LoVo (cell line): ENCODE measurements around the gene RNF144A.
A peak's percentile ranks its signal among the peaks of the same experiment; 100 is the strongest.

Experiments used
- DNase-seq: peaks from one replicate; pipeline ENCODE4 v3.0.0-alpha.2; 2016; ENCODE audit warnings: low spot score

RNF144A gene

DNA sequence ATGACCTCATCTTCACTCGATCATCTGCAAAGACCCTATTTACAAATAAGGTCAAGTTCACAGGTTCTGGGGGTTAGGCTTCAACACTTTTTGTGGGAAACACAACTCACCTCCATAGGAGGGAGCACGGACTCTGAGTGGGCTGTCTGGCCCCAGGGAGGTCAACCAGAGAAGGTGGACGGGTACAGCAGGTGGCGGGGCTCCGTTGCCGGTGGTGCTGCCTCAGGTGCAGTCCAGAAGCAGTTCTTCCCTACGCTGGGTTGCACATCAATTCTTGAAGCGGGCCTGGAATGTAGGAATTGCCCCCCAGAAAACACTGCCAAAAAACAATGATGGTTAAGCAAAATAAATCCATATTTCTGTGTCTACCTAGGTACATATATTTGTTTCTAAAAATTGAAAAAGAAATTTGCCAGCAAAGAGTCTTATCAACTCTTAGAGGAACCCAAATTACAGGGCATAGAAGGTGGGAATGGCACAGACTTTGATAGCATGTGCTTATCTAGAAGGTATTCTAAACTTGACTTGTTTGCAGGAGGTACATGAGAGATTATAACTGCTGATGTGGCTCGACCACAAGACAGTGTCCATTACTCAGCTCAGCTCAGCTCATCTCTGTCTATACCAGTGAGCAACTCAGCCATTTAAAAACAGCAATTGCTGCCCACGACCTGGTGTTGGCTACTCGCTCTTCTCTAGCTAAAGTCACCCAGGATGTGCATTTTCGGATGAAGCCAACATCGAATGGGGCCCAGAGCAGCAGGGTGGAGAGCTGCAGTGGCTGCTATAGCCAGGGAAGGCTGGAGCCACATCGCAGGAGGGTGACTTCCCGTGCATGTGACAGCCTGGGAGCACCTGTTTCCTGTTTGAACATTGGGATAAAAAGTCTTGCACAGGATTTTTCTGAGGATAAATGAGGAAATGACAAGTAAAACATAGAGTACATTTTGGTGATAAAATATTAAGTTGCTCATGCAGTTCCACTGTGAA, 128.7 kb downstream of the RNF144A start:
- no peak for DNase-seq

DNA sequence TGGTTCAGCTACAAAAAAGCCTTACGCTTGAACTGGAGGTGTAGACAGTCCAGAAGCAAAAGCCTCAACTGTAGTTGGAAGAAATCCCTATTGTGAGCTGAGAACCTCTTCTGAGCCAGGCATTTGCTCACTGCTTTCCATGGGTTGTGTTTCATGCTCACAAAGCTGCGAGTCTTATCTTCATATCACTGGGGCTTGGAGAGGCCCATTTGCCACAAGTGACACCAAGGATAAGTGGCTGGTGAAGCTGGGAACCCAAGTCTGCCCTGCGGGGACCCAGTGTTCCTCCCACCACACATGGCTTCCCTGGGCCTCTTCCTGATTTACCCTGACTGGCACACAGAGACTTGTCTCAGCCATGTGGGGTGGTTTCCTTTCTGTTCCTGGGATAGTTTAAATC, 130.4 kb downstream of the RNF144A start:
- DNase-seq = no peak

DNA sequence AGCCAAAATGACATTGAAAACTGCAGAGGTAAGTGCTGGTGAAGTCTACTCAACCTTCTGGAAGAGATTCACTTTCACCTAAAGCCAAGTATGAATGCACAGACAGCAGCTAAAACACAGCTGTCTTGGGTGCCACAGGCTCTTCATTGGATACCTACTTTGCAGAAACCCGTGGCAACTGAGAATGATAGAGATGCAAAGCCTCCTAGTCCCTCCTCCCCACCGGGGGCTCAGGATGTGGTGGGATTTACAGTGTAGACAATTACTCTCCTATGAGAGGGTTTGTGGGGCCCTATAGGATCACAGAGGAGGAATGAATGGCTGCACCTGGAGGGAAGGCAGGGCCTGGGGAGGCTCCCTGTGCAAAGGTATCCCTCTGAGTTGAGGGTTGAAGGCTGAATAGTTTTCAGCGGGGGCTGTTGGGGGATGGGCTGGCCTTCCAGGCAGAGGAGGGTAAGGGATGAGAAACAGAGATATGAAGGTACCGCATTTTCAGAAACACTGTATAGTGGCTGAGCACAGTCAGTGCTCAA, 131.6 kb downstream of the RNF144A start:
- DNase-seq = no peak

DNA sequence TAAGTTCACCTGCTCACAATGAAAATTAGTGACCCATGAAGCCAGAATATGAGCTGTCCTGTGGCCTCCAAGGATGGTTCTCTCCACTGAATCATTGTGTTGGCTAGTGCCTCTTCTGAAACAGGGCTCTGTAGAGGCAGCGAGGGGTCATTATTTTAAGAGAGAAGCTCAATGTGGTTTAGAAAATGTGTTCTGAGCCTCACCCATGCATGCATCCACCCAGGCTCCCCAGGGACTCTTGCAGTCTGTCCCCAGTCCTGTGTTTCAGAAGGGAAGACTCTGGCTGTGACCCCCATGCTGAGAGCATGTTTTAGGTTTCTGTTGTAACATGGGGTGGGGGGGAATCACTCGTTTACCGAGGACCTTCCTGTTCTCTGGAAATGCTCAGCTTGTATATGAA, 135.2 kb downstream of the RNF144A start:
- no peak for DNase-seq

DNA sequence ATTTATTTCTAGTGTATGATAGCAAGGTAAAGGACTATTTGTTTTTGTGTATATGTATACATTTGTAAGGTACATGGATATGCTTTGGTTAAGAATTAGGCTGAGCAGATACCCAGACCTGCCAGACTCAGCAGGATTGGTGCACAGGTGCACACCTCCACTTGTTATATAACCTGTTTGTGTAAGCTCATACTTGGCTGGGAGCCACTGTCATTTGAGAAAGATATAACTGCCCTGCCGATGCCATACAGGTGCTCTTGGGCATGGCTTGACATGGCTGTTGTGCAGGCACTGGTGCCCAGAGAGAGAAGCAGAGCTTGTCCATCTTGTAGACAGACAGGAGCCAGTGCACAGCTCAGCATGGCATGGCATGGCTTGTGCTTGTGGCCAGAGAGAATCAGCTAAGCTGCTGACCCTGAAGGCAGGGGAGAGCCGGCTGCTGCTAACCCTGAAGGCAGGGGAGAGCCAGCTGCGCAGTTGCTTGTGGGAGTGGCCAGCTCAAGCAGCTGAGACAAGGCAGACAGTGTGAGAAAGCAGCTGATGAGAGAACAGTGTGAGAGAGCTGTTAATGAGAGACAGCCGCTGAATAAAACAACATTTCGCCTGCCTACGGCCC, 136.5 kb downstream of the RNF144A start:
- DNase-seq = no peak

DNA sequence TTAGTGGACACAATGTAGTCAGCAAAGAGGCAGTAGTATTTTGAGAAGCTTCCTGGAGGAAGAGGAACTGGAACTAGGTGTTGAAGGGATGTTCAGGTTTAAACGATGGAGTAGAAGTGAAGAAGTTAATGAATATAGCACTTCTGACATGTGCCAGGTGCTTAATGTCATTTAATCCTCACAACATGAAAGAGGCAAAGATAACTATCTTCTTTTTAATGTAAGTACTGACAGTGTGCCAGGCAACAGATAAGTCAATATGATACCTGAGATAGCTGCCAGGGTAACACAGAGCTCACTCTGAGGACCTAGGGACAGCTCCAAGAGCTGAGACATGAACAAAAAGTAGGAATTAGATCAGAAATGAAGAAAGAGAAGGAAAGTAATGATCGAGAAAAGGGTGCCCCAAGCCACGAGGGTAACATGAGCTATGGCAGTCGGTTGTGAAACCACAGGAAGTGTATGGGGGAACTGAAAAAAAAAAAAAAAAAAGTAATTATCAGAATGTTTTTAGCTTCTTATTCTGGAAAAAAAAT, 140.7 kb downstream of the RNF144A start:
- no peak for DNase-seq

DNA sequence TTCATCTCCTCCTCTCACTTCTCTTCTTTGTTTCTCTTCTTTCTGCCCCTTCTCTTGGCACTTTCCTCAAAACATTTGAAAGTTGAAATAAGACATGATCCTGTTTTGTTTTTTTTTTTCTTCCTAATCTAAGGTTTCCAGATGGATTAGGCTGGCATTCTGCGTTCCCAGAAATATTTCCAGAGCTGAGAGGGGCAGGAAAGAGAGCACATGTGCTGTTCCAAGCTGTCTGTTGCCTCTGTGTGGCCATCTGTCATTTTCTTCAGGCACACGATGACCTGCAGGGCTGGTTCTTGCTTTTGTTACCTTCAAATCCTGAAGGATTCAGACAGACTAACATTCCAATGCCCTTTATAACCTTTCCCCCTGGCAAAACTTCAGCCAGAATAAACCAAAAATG, 142.9 kb downstream of the RNF144A start:
- DNase-seq = no peak

DNA sequence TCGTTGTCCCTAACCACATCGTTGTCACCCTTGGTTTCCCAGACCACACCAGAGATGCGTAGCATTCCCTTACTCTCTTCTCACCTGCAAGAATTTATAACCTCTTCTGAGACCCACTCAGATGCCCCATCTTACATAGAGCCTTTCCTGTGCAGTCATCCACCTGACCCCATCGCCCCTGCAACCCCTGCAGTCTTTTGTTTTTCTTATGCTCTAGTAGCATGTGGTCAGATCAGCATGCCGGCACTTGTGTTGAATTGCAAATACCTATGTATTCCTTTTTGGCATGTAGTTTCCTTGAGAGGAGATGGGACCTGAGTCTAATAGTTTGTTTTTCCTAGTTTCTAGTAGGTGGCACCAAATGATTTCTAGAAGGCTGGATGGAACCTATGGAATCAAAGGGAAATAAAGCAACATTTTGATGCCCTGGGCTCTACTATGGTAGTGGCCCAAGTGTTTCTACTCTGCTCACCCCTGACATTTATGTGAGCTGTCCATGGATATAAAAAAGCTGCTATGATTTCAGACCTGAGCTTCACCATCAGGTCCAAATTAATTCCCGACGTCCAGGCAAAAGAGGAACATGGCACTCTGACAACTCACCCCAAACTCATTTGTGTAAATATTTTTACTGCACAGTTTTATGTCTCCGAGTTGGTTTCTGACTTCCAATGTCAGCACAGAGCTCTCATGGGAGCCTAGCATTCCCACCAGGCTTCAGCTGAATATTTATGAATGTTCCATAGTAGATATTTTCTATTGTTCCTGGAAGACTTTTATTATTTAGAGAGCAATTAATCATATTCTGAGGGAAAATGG, 143.6 kb downstream of the RNF144A start:
- DNase-seq = no peak

DNA sequence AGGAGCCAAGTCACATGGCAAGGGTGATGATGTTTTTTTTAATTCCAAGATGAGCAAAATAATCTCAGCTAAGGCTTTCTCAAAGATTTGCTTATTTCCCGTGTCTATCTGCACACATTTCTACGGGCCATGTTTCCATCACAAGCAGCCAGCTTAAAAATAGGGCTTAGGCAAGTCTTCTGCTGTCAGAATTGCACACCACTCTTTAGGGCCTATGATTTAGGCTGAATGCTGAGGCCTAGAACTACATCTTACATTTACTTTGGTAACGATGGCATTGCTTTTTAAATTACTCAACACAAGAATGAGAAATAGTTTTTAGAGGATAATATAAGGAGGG, 144.2 kb downstream of the RNF144A start:
- DNase-seq = no peak

DNA sequence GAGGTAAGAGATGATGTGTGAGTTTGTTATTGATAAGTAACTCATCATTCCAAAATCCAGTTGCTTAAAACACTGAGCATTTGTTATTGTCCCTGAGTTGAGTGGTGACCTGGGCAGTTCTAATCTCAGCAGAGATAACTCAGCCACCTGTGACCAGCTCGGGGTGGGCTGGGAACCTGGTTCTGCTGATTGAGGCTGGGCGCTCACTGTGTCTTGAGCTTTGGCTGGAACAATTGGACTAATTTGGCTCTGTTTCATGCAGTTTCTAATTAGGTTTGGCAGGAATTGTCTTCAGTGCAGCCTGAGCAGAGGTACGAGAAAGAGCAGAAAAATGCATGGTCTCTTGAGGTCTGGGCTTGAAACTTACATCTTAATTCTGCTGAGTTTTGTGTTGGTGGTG, 144.7 kb downstream of the RNF144A start:
- DNase-seq = no peak

DNA sequence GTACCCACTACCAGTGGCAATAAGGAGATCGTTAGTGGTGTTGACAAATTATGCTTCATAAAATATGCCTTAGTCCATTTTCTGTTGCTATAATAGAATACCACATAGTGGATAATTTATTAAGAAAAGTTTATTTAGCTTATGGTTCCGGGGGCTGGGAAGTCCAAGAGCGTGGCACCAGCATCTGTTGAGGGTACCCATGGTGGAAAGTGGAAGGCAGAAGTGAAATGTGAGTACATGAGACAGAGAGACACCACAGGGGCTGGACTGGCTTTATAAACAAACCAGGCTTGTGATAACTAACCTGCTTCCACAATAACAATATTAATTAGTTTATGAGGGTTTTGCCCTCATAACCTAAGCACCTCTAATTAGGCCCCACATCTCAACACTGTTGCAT, 146.6 kb downstream of the RNF144A start:
- no peak for DNase-seq

DNA sequence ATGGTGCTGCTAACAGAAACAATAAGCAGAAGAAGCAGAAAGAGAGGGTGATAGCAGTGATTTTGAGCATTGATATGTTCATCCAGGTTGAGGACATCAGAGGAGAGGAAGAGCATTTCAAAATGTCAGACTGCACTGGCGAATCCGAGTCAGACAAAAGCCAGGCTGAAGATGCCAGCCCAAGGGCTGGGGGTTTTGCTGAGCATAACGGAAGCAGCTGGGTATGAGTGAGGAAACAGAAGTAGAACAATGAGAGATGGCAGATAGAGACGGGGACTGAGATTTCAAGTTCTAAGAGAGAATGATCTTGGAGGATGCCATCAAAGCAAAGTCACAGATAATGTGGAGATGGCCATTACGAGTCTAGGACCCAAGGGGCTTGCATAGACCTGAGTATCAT, 151.2 kb downstream of the RNF144A start:
- DNase-seq = no peak

DNA sequence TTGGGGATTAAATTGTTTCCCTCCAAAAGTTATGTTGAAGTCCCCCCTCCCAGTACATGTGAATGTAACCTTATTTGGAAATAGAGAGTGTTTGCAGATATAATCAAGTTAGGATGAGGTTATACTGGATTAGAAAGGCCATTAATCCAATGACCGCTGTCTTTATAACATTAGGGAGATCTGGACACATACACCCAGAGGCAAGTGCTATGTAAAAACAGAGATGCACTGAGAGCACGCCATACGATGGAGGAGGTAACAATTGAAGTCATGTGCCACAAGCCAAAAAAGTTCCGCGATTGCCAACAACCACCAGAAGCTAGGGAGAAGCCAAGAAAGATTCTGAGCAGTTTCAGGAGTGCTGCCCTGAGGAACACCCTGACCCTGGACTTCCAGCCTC, 153.3 kb downstream of the RNF144A start:
- no peak for DNase-seq

DNA sequence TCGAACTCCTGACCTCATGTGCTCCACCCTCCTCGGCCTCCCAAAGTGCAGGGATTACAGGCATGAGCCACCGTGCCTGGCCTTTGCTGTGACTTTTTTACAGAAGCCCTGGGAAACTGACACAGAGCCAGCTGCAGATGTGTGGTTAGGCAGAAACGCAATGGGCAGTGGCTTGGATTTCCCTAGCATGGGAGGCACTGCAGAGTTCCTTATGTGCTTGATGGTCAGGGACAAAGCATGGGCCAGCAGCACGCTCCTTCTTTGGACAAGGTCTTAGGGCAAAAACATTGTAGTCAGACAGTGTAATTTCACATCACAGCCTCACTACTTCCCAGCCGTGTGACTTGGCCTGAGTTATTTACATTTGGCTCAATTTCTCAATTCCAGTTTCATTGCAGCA, 153.9 kb downstream of the RNF144A start:
- DNase-seq = no peak

DNA sequence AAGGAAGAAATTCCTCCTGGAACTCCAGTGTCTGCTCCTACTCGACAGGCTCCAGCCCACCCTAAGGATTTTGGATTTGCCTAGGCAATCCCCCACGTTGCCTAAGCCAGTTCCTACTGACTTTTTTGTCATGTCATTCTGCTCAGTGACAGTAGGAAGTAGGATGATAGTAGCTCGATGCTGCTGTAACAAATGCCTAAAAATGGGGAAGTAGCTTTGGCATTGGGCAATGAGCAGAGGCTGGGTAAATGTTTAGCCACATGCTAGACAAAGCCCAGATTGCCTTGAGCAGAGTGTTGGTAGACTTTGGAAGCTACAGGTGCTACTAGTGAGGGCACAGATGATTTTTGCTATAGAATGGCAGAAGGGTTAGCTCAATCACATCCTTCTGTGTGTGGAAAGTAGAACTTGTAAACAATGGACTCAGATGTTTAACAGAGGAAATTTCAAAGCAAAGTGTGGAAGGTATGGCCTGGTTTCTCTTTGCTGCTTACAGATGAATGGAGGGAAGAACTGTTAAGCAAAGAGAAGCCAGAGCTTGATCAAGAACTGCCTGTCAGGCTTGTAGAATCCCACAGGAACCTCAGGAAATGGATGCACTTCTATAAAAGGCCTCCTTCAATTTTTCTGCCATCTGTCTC, 154.8 kb downstream of the RNF144A start:
- DNase-seq = no peak

DNA sequence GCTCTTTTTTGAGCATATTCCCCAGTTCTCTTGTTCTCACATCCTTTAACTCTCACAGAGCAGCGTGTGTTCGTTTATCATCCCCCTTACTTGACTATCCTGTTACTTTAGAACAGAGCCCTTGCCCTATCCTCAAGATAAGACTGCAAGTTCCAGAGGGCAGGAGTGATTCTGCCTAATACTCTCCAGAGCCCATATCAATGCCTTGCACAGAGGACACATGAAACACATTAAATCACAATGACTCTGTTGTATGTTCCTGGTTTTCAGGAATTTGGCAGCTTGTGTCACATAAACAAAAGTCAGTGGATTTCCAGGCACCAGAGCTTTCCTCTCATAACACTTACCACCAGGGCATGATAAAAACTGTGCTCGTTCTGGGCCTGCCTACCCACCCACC, 156.7 kb downstream of the RNF144A start:
- DNase-seq = no peak

DNA sequence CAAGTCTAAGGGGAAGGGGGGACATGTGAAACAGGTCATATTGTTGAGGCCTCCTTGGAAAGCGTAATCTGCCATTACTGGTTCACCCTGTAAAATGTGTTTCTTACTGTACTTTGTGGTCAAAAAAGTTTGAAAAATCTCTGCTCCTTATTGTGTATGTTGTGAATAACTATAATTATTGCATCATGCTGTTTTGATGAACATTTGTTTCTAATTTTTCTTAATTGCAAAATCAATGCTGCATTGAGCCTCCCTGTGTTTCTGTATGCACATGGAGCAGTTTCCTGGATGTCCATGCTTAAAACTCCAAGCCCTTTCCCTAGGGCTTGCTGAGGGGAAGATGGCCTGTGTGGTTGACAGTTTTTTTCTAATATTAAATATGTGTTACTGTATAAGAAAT, 158.6 kb downstream of the RNF144A start:
- no peak for DNase-seq

DNA sequence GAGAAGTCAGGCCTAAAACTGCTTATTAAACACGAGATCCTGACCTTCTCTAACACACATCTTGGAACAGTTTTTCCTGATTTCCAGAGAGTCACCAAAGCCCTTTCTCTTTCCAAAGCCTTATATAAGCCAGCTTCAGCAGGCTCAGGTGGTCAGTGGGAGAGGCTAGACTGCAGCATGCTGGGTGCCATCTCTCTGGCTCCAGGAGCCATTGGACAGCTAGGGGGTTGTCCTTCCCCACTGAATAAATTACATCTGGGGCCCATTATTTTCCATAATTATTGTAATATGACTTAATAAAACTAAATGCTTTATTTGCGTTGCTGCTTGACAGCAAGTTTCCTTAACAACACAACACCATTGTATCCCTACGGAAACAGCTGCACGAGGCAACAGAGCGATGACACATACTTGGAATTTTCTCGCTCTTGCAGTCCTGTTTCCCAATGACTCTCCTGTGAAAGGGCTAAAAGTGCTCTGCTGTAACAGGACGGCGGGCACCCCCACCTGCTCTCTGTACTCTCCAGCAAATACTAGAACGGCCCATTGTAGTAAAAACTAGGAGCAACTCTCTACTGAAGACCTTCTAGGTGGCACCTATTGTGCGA, 160.6 kb downstream of the RNF144A start:
- DNase-seq = no peak

DNA sequence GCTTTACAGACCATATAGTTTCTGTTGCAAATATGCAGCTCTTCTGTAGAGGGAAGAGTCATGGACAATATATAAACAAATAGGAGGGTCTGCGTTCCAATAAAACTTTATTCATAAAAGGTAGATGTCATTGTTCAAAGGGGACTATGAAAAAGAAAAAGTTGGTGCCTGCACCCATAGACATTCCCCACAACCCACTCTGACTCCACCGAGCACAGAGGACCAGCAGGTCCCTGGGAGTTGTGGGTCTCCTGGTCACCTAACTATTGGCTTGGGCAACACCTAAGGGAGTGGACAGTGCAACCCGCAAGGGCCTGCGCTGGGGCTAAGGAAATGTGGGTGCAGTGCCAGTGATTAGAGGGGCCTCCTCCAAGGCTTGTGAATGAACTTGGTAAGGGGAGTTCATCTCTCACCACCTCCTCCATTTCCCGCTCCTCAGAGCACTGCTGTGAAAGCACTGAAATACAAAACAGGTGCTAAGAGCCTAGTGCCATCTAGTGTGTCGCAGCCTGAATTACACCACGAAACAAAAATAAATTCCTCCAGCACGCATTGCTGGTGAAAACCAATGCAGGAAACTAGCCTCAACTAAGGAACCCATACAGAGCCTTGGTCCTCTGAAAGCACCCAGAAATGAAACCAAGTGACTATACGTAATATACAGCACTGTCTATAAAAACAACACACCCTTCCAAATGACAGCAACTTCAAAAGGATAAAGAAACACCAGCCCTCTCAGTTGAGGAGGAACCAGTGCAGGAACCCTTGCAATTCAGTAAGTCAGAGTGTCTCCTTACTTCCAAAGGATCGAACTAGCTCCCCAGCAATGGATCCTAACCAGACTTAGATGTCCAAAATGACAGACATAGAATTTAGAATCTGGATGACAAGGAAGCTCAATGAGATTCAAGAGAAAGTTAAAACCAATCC, 166.6 kb downstream of the RNF144A start:
- peak; percentile 60 for DNase-seq

DNA sequence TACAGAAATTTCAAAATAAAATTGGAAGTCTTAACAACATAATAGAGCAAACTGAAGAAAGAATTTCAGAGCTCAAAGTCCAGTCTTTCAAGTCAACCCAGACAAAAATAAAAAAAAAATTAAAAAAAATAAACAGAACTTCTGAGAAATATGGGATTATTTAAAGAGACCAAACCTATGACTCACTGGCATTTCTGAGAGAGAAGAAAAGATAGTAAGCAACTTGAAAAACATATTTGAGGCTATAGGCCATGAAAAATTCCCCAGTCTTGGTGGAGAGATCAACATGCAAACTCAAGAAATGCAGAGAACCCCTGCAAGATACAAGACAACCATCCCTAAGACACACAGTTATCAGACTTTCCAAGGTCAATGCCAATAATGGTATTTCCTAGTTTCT, 167.4 kb downstream of the RNF144A start:
- DNase-seq = no peak
